Left ventricle myocardium inferior (tissue), 1 donor: ENCODE results near the gene MKNK2. TPM values are rescaled to one million over a fixed set of nuclear protein-coding genes. Genes with fewer than 3 reads are reported as not detected.

Source experiments
- DNase-seq: peaks from one replicate; pipeline ENCODE4 v3.0.0-alpha.2; 2020
- H3K27ac ChIP-seq: fragments of 200-600 bp; replicated peaks from 2 replicates; pipeline ENCODE4 v1.8.0; 2021
- H3K27me3 ChIP-seq: fragments of 200-600 bp; 2 replicates; pipeline ENCODE4 v1.8.0; 2021; ENCODE audit warnings: low read depth
- H3K36me3 ChIP-seq: fragments of 200-600 bp; 2 replicates; pipeline ENCODE4 v1.8.0; 2021
- H3K4me1 ChIP-seq: fragments of 200-600 bp; 2 replicates; pipeline ENCODE4 v1.8.0; 2021
- H3K4me3 ChIP-seq: fragments of 200-600 bp; 2 replicates; pipeline ENCODE4 v1.8.0; 2021; ENCODE audit warnings: mild to moderate bottlenecking, moderate library complexity
- H3K9me3 ChIP-seq: fragments of 200-600 bp; replicated peaks from 2 replicates; pipeline ENCODE4 v1.8.0; 2021
- intact Hi-C: fragments of 100-400 bp; cut with micrococcal nuclease; formaldehyde crosslinking; loops from one replicate; pipeline ENCODE4 v1.11.0; 2022
- total RNA-seq: library from RNA; stranded (reverse); fragmentation: NEBNext Ultra II Directional; extraction: Animal tissue kit (Norgen Biotek cat#: 25700); gene quantifications from one replicate; pipeline ENCODE4 v1.2.1, GENCODE V29; 2021
- TF ChIP-seq, protein P1 (sequence below): fragments of 200-600 bp; IDR thresholded peaks from 2 replicates; pipeline ENCODE4 v1.8.0; 2021; ENCODE audit warnings: antibody characterized with exemption, mild to moderate bottlenecking, borderline replicate concordance
- donor health status: DM: no; HTN: yes; CAD: no; lungs with severe emphysema.

MKNK2 gene
- total RNA-seq, 1 donor from 2014 or later: 200 TPM

DNA sequence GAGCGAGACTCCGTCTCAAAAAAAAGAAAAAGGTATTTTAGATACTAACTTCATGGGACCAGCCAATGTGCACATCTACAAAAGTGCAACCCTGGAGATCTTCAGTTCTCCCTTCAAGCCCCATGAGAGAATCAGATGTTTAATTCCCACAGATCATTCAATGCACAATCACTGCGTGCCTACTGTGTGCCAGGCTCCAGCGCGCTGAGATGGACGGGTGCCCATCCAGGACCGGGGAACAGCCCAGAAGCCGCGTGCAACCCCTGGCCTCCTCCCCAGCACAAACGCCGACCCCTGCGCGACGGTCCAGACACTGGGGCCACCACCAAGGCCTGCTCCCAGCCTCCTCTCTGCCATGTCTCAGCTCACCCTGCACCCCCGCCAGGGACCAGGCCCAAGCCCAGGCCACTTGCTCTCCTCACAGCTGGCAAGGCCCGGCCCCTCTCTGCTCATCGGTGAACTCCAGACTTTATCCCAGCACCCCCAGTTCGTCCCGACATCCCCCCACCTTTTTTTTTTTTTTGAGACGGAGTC is 40.8 kb downstream of the MKNK2 start:
- TF ChIP-seq, protein P1, sequence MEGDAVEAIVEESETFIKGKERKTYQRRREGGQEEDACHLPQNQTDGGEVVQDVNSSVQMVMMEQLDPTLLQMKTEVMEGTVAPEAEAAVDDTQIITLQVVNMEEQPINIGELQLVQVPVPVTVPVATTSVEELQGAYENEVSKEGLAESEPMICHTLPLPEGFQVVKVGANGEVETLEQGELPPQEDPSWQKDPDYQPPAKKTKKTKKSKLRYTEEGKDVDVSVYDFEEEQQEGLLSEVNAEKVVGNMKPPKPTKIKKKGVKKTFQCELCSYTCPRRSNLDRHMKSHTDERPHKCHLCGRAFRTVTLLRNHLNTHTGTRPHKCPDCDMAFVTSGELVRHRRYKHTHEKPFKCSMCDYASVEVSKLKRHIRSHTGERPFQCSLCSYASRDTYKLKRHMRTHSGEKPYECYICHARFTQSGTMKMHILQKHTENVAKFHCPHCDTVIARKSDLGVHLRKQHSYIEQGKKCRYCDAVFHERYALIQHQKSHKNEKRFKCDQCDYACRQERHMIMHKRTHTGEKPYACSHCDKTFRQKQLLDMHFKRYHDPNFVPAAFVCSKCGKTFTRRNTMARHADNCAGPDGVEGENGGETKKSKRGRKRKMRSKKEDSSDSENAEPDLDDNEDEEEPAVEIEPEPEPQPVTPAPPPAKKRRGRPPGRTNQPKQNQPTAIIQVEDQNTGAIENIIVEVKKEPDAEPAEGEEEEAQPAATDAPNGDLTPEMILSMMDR: no peak
- Histone ChIP-seq H3K4me1 (peaks cover 14% of the 10 kb centered on the region), H3K9me3 (no peaks in the 10 kb centered on the region), H3K4me3 (no peak overlapping the region), H3K27me3 (no peaks in the 10 kb centered on the region), H3K36me3 (no peaks in the 10 kb centered on the region), H3K27ac (no peak overlapping the region)
- intact Hi-C loops: no loop called here
- DNase-seq: no peak

DNA sequence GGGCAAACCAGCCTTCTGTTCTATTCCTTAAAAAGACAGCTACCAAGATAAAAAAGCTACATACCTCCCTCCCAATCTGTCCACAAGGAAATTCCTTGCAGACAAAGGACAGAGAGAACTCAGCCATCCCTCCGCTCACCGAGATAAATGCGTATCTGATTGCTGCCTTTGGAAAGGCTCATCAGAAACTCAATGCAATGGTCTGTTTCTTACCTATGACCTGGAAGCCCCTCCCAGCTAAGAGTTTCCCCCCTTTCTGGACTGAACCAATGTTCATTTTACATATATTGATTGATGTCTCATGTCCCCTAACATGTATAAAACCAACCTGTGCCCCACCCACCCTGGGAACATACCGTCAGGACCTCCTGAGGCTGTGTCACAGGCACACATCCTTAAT is 47.2 kb downstream of the MKNK2 start:
- TF ChIP-seq, protein P1: no peak
- Histone ChIP-seq H3K4me3 (no peak overlapping the region), H3K27me3 (no peaks in the 10 kb centered on the region), H3K36me3 (peaks cover 38% of the 10 kb centered on the region), H3K4me1 (no peaks in the 10 kb centered on the region), H3K27ac (no peak overlapping the region), H3K9me3 (no peaks in the 10 kb centered on the region)
- intact Hi-C loops: no loop called here
- DNase-seq: no peak

DNA sequence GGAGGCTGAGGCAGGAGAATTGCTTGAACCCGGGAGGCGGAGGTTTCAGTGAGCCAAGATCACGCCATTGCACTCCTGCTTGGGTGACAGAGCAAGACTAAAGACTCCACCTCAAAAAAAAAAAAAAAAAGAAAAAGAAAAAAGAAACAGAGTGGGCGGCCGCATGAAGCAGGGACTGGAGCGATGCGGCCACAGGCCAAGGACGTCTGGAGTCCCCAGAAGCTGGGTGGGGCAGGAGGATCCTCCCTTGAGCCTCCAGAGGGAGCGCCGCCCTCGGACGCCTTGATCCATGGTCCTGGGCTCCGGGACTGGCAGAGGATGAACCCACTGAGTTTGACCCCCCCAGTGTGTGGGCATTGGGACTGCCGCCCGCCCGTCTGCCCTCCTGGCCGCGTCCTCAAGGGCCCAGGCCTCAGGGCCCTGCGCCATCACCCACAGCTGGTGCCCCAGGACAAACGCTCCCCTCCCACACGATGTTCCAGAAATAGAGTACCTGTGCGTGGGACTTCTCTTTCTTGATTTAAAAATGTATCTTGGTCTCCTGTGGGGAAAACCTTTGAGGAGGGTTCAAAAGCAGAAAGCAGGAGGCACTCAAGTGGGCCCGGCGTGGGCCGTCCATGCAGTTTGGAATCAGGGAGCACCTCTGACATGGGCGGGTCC is 51.1 kb downstream of the MKNK2 start:
- TF ChIP-seq, protein P1: no peak
- Histone ChIP-seq H3K4me1 (no peaks in the 10 kb centered on the region), H3K4me3 (no peak overlapping the region), H3K36me3 (peaks cover 58% of the 10 kb centered on the region), H3K27ac (no peak overlapping the region), H3K27me3 (no peaks in the 10 kb centered on the region), H3K9me3 (no peaks in the 10 kb centered on the region)
- DNase-seq: no peak
- intact Hi-C loops: no loop called here

DNA sequence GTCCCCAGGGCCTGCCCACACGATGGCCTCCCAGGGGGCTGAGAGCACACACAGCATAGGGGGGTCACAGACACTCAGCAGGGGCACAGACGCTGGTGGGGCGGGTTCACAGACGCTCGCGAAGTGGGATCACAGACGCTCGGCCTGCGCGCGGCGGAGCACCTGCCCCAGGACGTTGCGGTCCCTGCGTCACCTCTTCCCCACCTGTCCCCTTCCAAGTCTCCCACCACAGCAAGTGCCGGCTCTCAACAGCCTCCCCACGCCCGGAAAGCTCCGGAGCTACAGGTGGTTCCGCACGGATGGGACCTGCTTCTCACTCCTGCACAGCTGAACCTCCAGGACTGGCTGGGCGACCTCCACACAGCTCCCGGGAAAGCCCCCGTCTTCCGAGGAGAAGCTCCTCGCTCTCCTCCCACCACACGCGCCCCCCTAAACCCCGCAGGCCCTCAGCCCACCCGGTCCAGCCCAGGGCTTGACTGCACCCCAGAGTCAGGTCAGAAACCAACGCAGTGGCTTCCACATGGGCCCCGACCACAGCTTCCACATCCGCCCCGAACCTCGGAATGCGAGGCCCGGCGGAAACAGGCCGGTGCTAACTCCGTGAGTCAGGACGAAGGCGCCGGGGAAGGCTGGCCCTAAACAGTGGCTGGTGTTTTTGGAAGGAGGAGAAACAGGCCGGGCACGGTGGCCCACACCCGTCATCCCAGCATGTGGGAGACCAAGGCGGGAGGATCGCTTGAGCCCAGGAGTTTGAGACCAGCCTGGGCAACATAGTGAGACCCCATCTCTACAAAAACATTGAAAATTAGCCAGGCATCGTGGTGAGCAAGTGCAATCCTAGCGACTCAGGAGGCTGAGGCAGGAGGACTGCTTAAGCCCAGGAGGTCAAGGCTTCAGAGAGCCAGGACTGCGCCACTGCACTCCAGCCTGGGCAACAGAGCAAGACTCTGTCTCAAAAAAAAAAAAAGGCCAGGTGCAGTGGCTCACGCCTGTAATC is 52.0 kb downstream of the MKNK2 start:
- TF ChIP-seq, protein P1: no peak
- H3K4me1 ChIP-seq: no peaks in the 10 kb centered on the region
- H3K27ac ChIP-seq: no peak overlapping the region
- DNase-seq: no peak
- intact Hi-C loops: no loop called here
- H3K36me3 ChIP-seq: peaks cover 63% of the 10 kb centered on the region
- H3K27me3 ChIP-seq: no peaks in the 10 kb centered on the region
- H3K4me3 ChIP-seq: no peak overlapping the region
- H3K9me3 ChIP-seq: no peaks in the 10 kb centered on the region

DNA sequence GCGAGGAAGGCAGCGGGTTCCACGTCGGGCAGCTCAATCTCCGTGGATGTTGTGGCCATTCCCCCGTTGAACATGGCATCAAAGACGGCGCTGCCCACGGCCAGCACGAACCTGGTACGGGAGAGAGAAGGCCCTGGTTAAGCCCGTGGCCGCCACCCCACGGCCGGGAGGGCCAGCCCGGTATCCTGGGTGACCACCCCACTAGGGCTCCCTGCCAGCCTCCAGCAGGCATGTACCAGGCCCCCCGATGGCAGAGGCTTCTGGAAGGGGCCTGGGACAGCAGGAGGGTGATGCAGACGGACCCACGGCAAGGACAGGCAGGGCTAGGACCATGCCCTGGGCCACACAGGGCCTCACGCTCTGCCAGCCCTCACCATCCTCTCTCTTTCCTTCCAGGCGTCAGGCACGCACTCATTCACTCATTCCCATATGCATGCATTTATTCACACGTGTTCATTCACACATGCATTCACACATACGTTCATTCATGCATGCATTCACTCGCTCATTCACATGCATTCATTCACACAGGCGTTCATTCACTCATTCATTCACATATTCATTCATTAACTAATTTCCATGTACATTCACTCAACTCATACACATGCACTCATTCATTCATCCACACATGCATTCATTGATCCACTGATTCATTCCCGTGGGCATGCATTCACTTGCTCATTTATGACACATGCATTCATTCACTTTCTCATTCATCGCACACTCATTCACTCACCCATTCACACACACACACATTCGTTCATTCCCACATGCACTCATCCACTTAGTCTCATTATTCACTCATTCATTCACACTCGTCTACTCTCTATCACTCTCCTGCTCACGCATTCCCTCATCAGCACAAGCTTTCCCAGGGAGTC is 53.5 kb downstream of the MKNK2 start:
- intact Hi-C loops: no loop called here
- H3K27me3 ChIP-seq: no peaks in the 10 kb centered on the region
- no peak overlapping the region for H3K27ac ChIP-seq
- H3K36me3 ChIP-seq: peaks cover 63% of the 10 kb centered on the region
- H3K9me3 ChIP-seq: no peaks in the 10 kb centered on the region
- H3K4me1 ChIP-seq: no peaks in the 10 kb centered on the region
- TF ChIP-seq, protein P1: no peak
- no peak overlapping the region for H3K4me3 ChIP-seq
- no peak for DNase-seq
